Measurements from ENCODE around the gene MASP1.

MASP1 gene

GRCh38 chr3:187210545-187211327 is 80.8 kb downstream of the MASP1 start:
- no peak for TF ChIP-seq CTCF (IDR thresholded peaks at IDR 0.05; ENCODE audit: low read depth, low read length)
- no peak overlapping the region for H3K4me3 ChIP-seq (replicated peaks in 1 of 2; ENCODE audit: low read depth in 2 of 2, low read length in 2 of 2)
- peak; percentile 24 to 77 for DNase-seq (ENCODE audit: low read depth in 2 of 2)

GRCh38 chr3:187210091-187210490 is 81.4 kb downstream of the MASP1 start:
- H3K4me3 ChIP-seq (replicated peaks in 1 of 2; ENCODE audit: low read depth in 2 of 2, low read length in 2 of 2) = no peak overlapping the region
- no peak for TF ChIP-seq CTCF (IDR thresholded peaks at IDR 0.05; ENCODE audit: low read depth, low read length)
- no peak for DNase-seq (ENCODE audit: low read depth in 2 of 2)

GRCh38 chr3:187209491-187209890 is 82.0 kb downstream of the MASP1 start:
- no peak for DNase-seq (ENCODE audit: low read depth in 2 of 2)

GRCh38 chr3:187208159-187208558 is 83.4 kb downstream of the MASP1 start:
- no peak overlapping the region for H3K4me3 ChIP-seq (replicated peaks in 1 of 2; ENCODE audit: low read depth in 2 of 2, low read length in 2 of 2)
- no peak for TF ChIP-seq CTCF (IDR thresholded peaks at IDR 0.05; ENCODE audit: low read depth, low read length)
- DNase-seq (ENCODE audit: low read depth in 2 of 2) = peak in 1 of 2 donors; percentile 66

More at GRCh38 chr3:187209491-187209890, 82.0 kb downstream of the MASP1 start:
- no peak for TF ChIP-seq CTCF (IDR thresholded peaks at IDR 0.05; ENCODE audit: low read depth, low read length)
- H3K4me3 ChIP-seq (replicated peaks in 1 of 2; ENCODE audit: low read depth in 2 of 2, low read length in 2 of 2) = no peak overlapping the region

GRCh38 chr3:187207624-187208023 is 83.9 kb downstream of the MASP1 start:
- no peak for TF ChIP-seq CTCF (IDR thresholded peaks at IDR 0.05; ENCODE audit: low read depth, low read length)
- DNase-seq (ENCODE audit: low read depth in 2 of 2) = no peak
- H3K4me3 ChIP-seq (replicated peaks in 1 of 2; ENCODE audit: low read depth in 2 of 2, low read length in 2 of 2) = no peak overlapping the region

GRCh38 chr3:187207062-187207461 is 84.5 kb downstream of the MASP1 start:
- H3K4me3 ChIP-seq (replicated peaks in 1 of 2; ENCODE audit: low read depth in 2 of 2, low read length in 2 of 2) = no peak overlapping the region
- no peak for DNase-seq (ENCODE audit: low read depth in 2 of 2)
- no peak for TF ChIP-seq CTCF (IDR thresholded peaks at IDR 0.05; ENCODE audit: low read depth, low read length)

Data from cardiac fibroblast (primary cell).